Brain microvascular endothelial cell (primary cell): Measurements from ENCODE around the gene ALK.

Experiments used
- DNase-seq: peaks from one replicate; pipeline ENCODE4 v3.0.0-alpha.2; 2020
- H3K27ac ChIP-seq: fragments of 250-450 bp; sonication (Bioruptor Pico); 2 replicates; pipeline ENCODE4 v1.5.1; 2020; ENCODE audit warnings: mild to moderate bottlenecking, moderate library complexity
- H3K27me3 ChIP-seq: fragments of 250-450 bp; sonication (Bioruptor Pico); replicated peaks from 2 replicates; pipeline ENCODE4 v1.5.1; 2020; ENCODE audit warnings: mild to moderate bottlenecking
- H3K36me3 ChIP-seq: fragments of 250-450 bp; sonication (Bioruptor Pico); replicated peaks from 2 replicates; pipeline ENCODE4 v1.5.1; 2020; ENCODE audit warnings: mild to moderate bottlenecking
- H3K4me3 ChIP-seq: 2 replicates; pipeline ENCODE4 v1.5.1; 2011; ENCODE audit warnings: low read depth, mild to moderate bottlenecking, control low read depth, low read length, moderate library complexity
- CTCF ChIP-seq: IDR thresholded peaks from 2 replicates; pipeline ENCODE4 v1.5.1; 2011; ENCODE audit warnings: low read depth, mild to moderate bottlenecking, moderate library complexity, low read length, control low read depth, inconsistent platforms; ENCODE audit errors: missing control alignments
- in situ Hi-C: cut with HindIII; loops from 2 replicates; pipeline ENCODE4 v1.10.0; 2017; ENCODE audit warnings: low sequenced_read_pairs, low pct_ligation_motif_present

Gene ALK

GRCh38 chr2:29627279-29627711 is 294.1 kb downstream of the ALK start:
- Histone ChIP-seq H3K27me3 (no peaks in the 10 kb centered on the region), H3K27ac (no peak overlapping the region), H3K4me3 (no peak overlapping the region), H3K36me3 (no peaks in the 10 kb centered on the region)
- peak; percentile 75 for DNase-seq
- TF ChIP-seq CTCF, result peak; percentile 9
- in situ Hi-C loops, result no loop called here

GRCh38 chr2:29620890-29621289 is 300.5 kb downstream of the ALK start:
- H3K27ac ChIP-seq, result no peak overlapping the region
- no peaks in the 10 kb centered on the region for H3K27me3 ChIP-seq
- in situ Hi-C loops, result no loop called here
- no peaks in the 10 kb centered on the region for H3K36me3 ChIP-seq
- DNase-seq, result no peak
- H3K4me3 ChIP-seq, result no peak overlapping the region
- no peak for TF ChIP-seq CTCF

- in situ Hi-C loops, result no loop called here
- no peak for TF ChIP-seq CTCF
- Histone ChIP-seq H3K27me3 (no peaks in the 10 kb centered on the region), H3K27ac (no peak overlapping the region), H3K4me3 (no peak overlapping the region), H3K36me3 (no peaks in the 10 kb centered on the region)
- no peak for DNase-seq
These were observed 301.7 kb downstream of the ALK start for GRCh38 chr2:29619689-29620088.

GRCh38 chr2:29618024-29618423 is 303.4 kb downstream of the ALK start:
- TF ChIP-seq CTCF, result no peak
- no peak for DNase-seq
- no peaks in the 10 kb centered on the region for H3K27me3 ChIP-seq
- in situ Hi-C loops, result no loop called here
- no peak overlapping the region for H3K27ac ChIP-seq
- H3K36me3 ChIP-seq, result no peaks in the 10 kb centered on the region
- H3K4me3 ChIP-seq, result no peak overlapping the region

GRCh38 chr2:29617351-29617750 is 304.0 kb downstream of the ALK start:
- in situ Hi-C loops, result no loop called here

More at GRCh38 chr2:29617351-29617750, 304.0 kb downstream of the ALK start:
- DNase-seq, result no peak
- no peak overlapping the region for H3K27ac ChIP-seq
- H3K36me3 ChIP-seq, result no peaks in the 10 kb centered on the region
- no peaks in the 10 kb centered on the region for H3K27me3 ChIP-seq
- H3K4me3 ChIP-seq, result no peak overlapping the region
- no peak for TF ChIP-seq CTCF
